ENCODE data around the gene KRT76. TPM values are rescaled to one million over a fixed set of nuclear protein-coding genes. Genes with fewer than 3 reads are reported as not detected.
"Not testable (repeated sequence)": the region's sequence is repeated elsewhere in the genome, so short reads cannot be mapped to it uniquely, and the experiment has no call there.

Gene KRT76
- total and polyA plus RNA-seq, 2 donors from 2014 or later = not detected

- H3K36me3 ChIP-seq (ENCODE audit: control insufficient read depth in 2 of 3, insufficient read depth in 3 of 3, low read length in 3 of 3) = no peaks in the 10 kb centered on the region
- FAIRE-seq = no peak
- no peaks in the 10 kb centered on the region for H3K4me1 ChIP-seq (ENCODE audit: control insufficient read depth in 2 of 3, insufficient read depth in 2 of 3, low read depth in 1 of 3, low read length in 3 of 3)
- intact Hi-C loops (cut with DNase I) = no loop called here
- no peak for TF ChIP-seq CTCF (IDR thresholded peaks at IDR 0.05; ENCODE audit: borderline replicate concordance, extremely low read depth, insufficient read depth)
- no peaks in the 10 kb centered on the region for H3K27me3 ChIP-seq (ENCODE audit: control insufficient read depth, insufficient read depth, low read length)
- DNase-seq = no peak
- H3K9ac ChIP-seq (ENCODE audit: low read length in 3 of 3) = no peak overlapping the region
- no peak overlapping the region for H3K27ac ChIP-seq (ENCODE audit: low read depth in 2 of 2, low read length in 2 of 2)
- H3K9me3 ChIP-seq (ENCODE audit: control insufficient read depth in 2 of 3, insufficient read depth in 1 of 3, low read length in 3 of 3) = no peaks in the 10 kb centered on the region
- H3K4me3 ChIP-seq (ENCODE audit: low read length in 3 of 3) = no peak overlapping the region
Observed at GRCh38 chr12:52796429-52796794, 19.3 kb upstream of the KRT76 start.

GRCh38 chr12:52795694-52796428 lies 18.7 kb upstream of the KRT76 start, which contains the start of gene KRT3:
Gene KRT3 (minus strand): TSS chr12:52796117. CDS start chr12:52796042, 75 bp downstream.
- Histone ChIP-seq H3K27ac (ENCODE audit: low read depth in 2 of 2, low read length in 2 of 2) (no peak within 1 kb of the TSS), H3K4me3 (ENCODE audit: low read length in 3 of 3) (no peak within 1 kb of the TSS), H3K9ac (ENCODE audit: low read length in 3 of 3) (no peak within 1 kb of the TSS), H3K4me1 (ENCODE audit: control insufficient read depth in 2 of 3, insufficient read depth in 2 of 3, low read depth in 1 of 3, low read length in 3 of 3) (no peaks in the 10 kb centered on the region), H3K27me3 (ENCODE audit: control insufficient read depth, insufficient read depth, low read length) (no peaks in the 10 kb centered on the region), H3K36me3 (ENCODE audit: control insufficient read depth in 2 of 3, insufficient read depth in 3 of 3, low read length in 3 of 3) (no peaks in the 10 kb centered on the region), H3K9me3 (ENCODE audit: control insufficient read depth in 2 of 3, insufficient read depth in 1 of 3, low read length in 3 of 3) (no peaks in the 10 kb centered on the region)
- no peak for FAIRE-seq
- intact Hi-C loops (cut with DNase I) = no loop called here
- no peak for DNase-seq
- no peak for TF ChIP-seq CTCF (IDR thresholded peaks at IDR 0.05; ENCODE audit: borderline replicate concordance, extremely low read depth, insufficient read depth)

- intact Hi-C loops (cut with DNase I); H3K36me3 ChIP-seq (ENCODE audit: control insufficient read depth in 2 of 3, insufficient read depth in 3 of 3, low read length in 3 of 3); H3K27me3 ChIP-seq (ENCODE audit: control insufficient read depth, insufficient read depth, low read length); H3K9ac ChIP-seq (ENCODE audit: low read length in 3 of 3); DNase-seq; H3K9me3 ChIP-seq (ENCODE audit: control insufficient read depth in 2 of 3, insufficient read depth in 1 of 3, low read length in 3 of 3); H3K4me3 ChIP-seq (ENCODE audit: low read length in 3 of 3); H3K27ac ChIP-seq (ENCODE audit: low read depth in 2 of 2, low read length in 2 of 2); FAIRE-seq; H3K4me1 ChIP-seq (ENCODE audit: control insufficient read depth in 2 of 3, insufficient read depth in 2 of 3, low read depth in 1 of 3, low read length in 3 of 3): not testable (repeated sequence)
Observed at GRCh38 chr12:52795332-52795674, 18.2 kb upstream of the KRT76 start.

GRCh38 chr12:52794479-52795331 lies 17.6 kb upstream of the KRT76 start:
- DNase-seq (no peak), FAIRE-seq (no peak)
- Histone ChIP-seq H3K4me3 (ENCODE audit: low read length in 3 of 3) (no peak overlapping the region), H3K27ac (ENCODE audit: low read depth in 2 of 2, low read length in 2 of 2) (no peak overlapping the region), H3K36me3 (ENCODE audit: control insufficient read depth in 2 of 3, insufficient read depth in 3 of 3, low read length in 3 of 3) (no peaks in the 10 kb centered on the region), H3K4me1 (ENCODE audit: control insufficient read depth in 2 of 3, insufficient read depth in 2 of 3, low read depth in 1 of 3, low read length in 3 of 3) (peaks cover 0 to 2% (median 0%) of the 10 kb centered on the region in 3 donors), H3K27me3 (ENCODE audit: control insufficient read depth, insufficient read depth, low read length) (no peaks in the 10 kb centered on the region), H3K9ac (ENCODE audit: low read length in 3 of 3) (no peak overlapping the region), H3K9me3 (ENCODE audit: control insufficient read depth in 2 of 3, insufficient read depth in 1 of 3, low read length in 3 of 3) (no peaks in the 10 kb centered on the region)
- TF ChIP-seq CTCF (IDR thresholded peaks at IDR 0.05; ENCODE audit: borderline replicate concordance, extremely low read depth, insufficient read depth) = no peak
- intact Hi-C loops (cut with DNase I) = no loop called here

Measured in kidney (tissue), 14 donors.